ENCODE measurements around the gene ACOT13. TPM values are rescaled to one million over a fixed set of nuclear protein-coding genes. Genes with fewer than 3 reads are reported as not detected.

Gene ACOT13
- polyA plus RNA-seq, 3 donors, result 1.7 to 20.1 (median 14.5) TPM

- no peaks in the 10 kb centered on the region for H3K79me2 ChIP-seq (ENCODE audit: insufficient read depth, low read length)
- no peak overlapping the region for H3K27ac ChIP-seq (ENCODE audit: low read depth in 1 of 2, low read length in 2 of 2)
- H3K4me3 ChIP-seq (replicated peaks in 1 of 3; ENCODE audit: low read depth in 2 of 3, low read length in 3 of 3), result no peak overlapping the region
- Mint-ChIP-seq H3K36me3 (no peaks in the 10 kb centered on the region), H3K4me3 (no peak overlapping the region), H3K9me3 (peaks cover 0 to 4% (median 0%) of the 10 kb centered on the region in 7 donors), H3K4me1 (peaks cover 27% of the 10 kb centered on the region), H3K27me3 (ENCODE audit: low read depth in 3 of 3) (peaks cover 0 to 8% (median 0%) of the 10 kb centered on the region in 3 donors), H3K27ac (peak overlapping the region in 2 of 7 donors; percentile 15 to 41)
- H3K9me3 ChIP-seq (replicated peaks in 1 of 2; ENCODE audit: control insufficient read depth in 1 of 2, insufficient read depth in 1 of 2, low read length in 2 of 2), result no peaks in the 10 kb centered on the region
- no peak for DNase-seq
- no peaks in the 10 kb centered on the region for H4K20me1 ChIP-seq (ENCODE audit: insufficient read depth, low read length)
- no peaks in the 10 kb centered on the region for H3K27me3 ChIP-seq (ENCODE audit: control insufficient read depth in 2 of 2, insufficient read depth in 2 of 2, low read length in 2 of 2)
- TF ChIP-seq, protein P1, sequence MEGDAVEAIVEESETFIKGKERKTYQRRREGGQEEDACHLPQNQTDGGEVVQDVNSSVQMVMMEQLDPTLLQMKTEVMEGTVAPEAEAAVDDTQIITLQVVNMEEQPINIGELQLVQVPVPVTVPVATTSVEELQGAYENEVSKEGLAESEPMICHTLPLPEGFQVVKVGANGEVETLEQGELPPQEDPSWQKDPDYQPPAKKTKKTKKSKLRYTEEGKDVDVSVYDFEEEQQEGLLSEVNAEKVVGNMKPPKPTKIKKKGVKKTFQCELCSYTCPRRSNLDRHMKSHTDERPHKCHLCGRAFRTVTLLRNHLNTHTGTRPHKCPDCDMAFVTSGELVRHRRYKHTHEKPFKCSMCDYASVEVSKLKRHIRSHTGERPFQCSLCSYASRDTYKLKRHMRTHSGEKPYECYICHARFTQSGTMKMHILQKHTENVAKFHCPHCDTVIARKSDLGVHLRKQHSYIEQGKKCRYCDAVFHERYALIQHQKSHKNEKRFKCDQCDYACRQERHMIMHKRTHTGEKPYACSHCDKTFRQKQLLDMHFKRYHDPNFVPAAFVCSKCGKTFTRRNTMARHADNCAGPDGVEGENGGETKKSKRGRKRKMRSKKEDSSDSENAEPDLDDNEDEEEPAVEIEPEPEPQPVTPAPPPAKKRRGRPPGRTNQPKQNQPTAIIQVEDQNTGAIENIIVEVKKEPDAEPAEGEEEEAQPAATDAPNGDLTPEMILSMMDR (IDR thresholded peaks at IDR 0.05), result no peak
- H3K4me2 ChIP-seq (replicated peaks; ENCODE audit: extremely low read depth, low read length, poor library complexity, severe bottlenecking), result no peak overlapping the region
- no peak overlapping the region for H3K9ac ChIP-seq (ENCODE audit: insufficient read depth, low read length, poor library complexity, severe bottlenecking)
- H3K4me1 ChIP-seq (ENCODE audit: control insufficient read depth in 1 of 2, insufficient read depth in 2 of 2, low read length in 2 of 2), result peaks cover 26 to 27% of the 10 kb centered on the region in 2 donors
- intact Hi-C loops (cut with micrococcal nuclease), result no loop called here
- peak overlapping the region; percentile 23 for H2AFZ ChIP-seq (ENCODE audit: insufficient read depth, low read depth, low read length, poor library complexity, severe bottlenecking)
- no peaks in the 10 kb centered on the region for H3K36me3 ChIP-seq (replicated peaks in 1 of 2; ENCODE audit: control insufficient read depth in 1 of 2, insufficient read depth in 2 of 2, low read length in 2 of 2)
- no CpG with 5 or more reads among the region's 3 CpGs for WGBS (ENCODE audit: insufficient coverage)
Measured at GRCh38 chr6:24738741-24739140, 71.9 kb downstream of the ACOT13 start.

- no peak overlapping the region for H2AFZ ChIP-seq (ENCODE audit: insufficient read depth, low read depth, low read length, poor library complexity, severe bottlenecking)
- no peak overlapping the region for H3K27ac Mint-ChIP-seq
- intact Hi-C loops (cut with micrococcal nuclease), result no loop called here
- no peak overlapping the region for H3K27ac ChIP-seq (ENCODE audit: low read depth in 1 of 2, low read length in 2 of 2)
- no peaks in the 10 kb centered on the region for H3K9me3 ChIP-seq (replicated peaks in 1 of 2; ENCODE audit: control insufficient read depth in 1 of 2, insufficient read depth in 1 of 2, low read length in 2 of 2)
- no peak overlapping the region for H3K4me3 Mint-ChIP-seq
- H3K79me2 ChIP-seq (ENCODE audit: insufficient read depth, low read length), result no peaks in the 10 kb centered on the region
- H3K36me3 Mint-ChIP-seq, result no peaks in the 10 kb centered on the region
- no peak for DNase-seq
- H3K36me3 ChIP-seq (replicated peaks in 1 of 2; ENCODE audit: control insufficient read depth in 1 of 2, insufficient read depth in 2 of 2, low read length in 2 of 2), result no peaks in the 10 kb centered on the region
- H3K27me3 ChIP-seq (ENCODE audit: control insufficient read depth in 2 of 2, insufficient read depth in 2 of 2, low read length in 2 of 2), result no peaks in the 10 kb centered on the region
- H3K27me3 Mint-ChIP-seq (ENCODE audit: low read depth in 3 of 3), result peaks cover 0 to 4% (median 0%) of the 10 kb centered on the region in 3 donors
- peaks cover 0 to 4% (median 0%) of the 10 kb centered on the region in 7 donors for H3K9me3 Mint-ChIP-seq
- no peaks in the 10 kb centered on the region for H4K20me1 ChIP-seq (ENCODE audit: insufficient read depth, low read length)
- H3K4me1 ChIP-seq (ENCODE audit: control insufficient read depth in 1 of 2, insufficient read depth in 2 of 2, low read length in 2 of 2), result peaks cover 46 to 48% of the 10 kb centered on the region in 2 donors
- no peak overlapping the region for H3K4me3 ChIP-seq (replicated peaks in 1 of 3; ENCODE audit: low read depth in 2 of 3, low read length in 3 of 3)
- no peak overlapping the region for H3K9ac ChIP-seq (ENCODE audit: insufficient read depth, low read length, poor library complexity, severe bottlenecking)
- peaks cover 48% of the 10 kb centered on the region for H3K4me1 Mint-ChIP-seq
- no peak overlapping the region for H3K4me2 ChIP-seq (replicated peaks; ENCODE audit: extremely low read depth, low read length, poor library complexity, severe bottlenecking)
- TF ChIP-seq, protein P1 (IDR thresholded peaks at IDR 0.05), result no peak
Measured at GRCh38 chr6:24740861-24741260, 74.0 kb downstream of the ACOT13 start.

All from CD14-positive monocyte (primary cell).